ENCODE measurements around the gene TMEM178B.

Gene TMEM178B

GRCh38 chr7:141441837-141442627 is 368.2 kb downstream of the TMEM178B start:
- no peak for DNase-seq

- DNase-seq, result no peak
Observed at GRCh38 chr7:141442781-141443180, 368.9 kb downstream of the TMEM178B start.

- no peak for DNase-seq
Observed at GRCh38 chr7:141444961-141445360, 371.1 kb downstream of the TMEM178B start.

GRCh38 chr7:141451232-141451631 is 377.4 kb downstream of the TMEM178B start:
- DNase-seq, result no peak

- no peak for DNase-seq
Observed at GRCh38 chr7:141452911-141453310, 379.0 kb downstream of the TMEM178B start.

- no peak for DNase-seq
Observed at GRCh38 chr7:141454338-141454737, 380.5 kb downstream of the TMEM178B start.

GRCh38 chr7:141455723-141456122 is 381.9 kb downstream of the TMEM178B start:
- DNase-seq, result no peak

GRCh38 chr7:141456298-141456697 is 382.4 kb downstream of the TMEM178B start:
- no peak for DNase-seq

GRCh38 chr7:141456711-141457110 is 382.8 kb downstream of the TMEM178B start:
- DNase-seq, result no peak

- no peak for DNase-seq
Observed at GRCh38 chr7:141460781-141461715, 387.2 kb downstream of the TMEM178B start.

- no peak for DNase-seq
Observed at GRCh38 chr7:141461924-141462323, 388.1 kb downstream of the TMEM178B start.

- DNase-seq, result no peak
Observed at GRCh38 chr7:141462958-141463357, 389.1 kb downstream of the TMEM178B start.

GRCh38 chr7:141463986-141464385 is 390.1 kb downstream of the TMEM178B start:
- DNase-seq, result no peak

- no peak for DNase-seq
Observed at GRCh38 chr7:141464551-141464950, 390.7 kb downstream of the TMEM178B start.

- no peak for DNase-seq
Observed at GRCh38 chr7:141466151-141466904, 392.5 kb downstream of the TMEM178B start.

- no peak for DNase-seq
Observed at GRCh38 chr7:141468341-141468740, 394.5 kb downstream of the TMEM178B start.

GRCh38 chr7:141475679-141476078 is 401.8 kb downstream of the TMEM178B start:
- no peak for DNase-seq

GRCh38 chr7:141477865-141478264 is 404.0 kb downstream of the TMEM178B start:
- no peak for DNase-seq

GRCh38 chr7:141478845-141479244 is 405.0 kb downstream of the TMEM178B start:
- no peak for DNase-seq

GRCh38 chr7:141480953-141481352 is 407.1 kb downstream of the TMEM178B start:
- no peak for DNase-seq

GRCh38 chr7:141481971-141482370 is 408.1 kb downstream of the TMEM178B start:
- DNase-seq, result no peak

GRCh38 chr7:141483044-141483443 is 409.2 kb downstream of the TMEM178B start:
- no peak for DNase-seq

- DNase-seq, result no peak
Observed at GRCh38 chr7:141484907-141485306, 411.0 kb downstream of the TMEM178B start.
